ENCODE results near the gene SCARF2. TPM values are rescaled to one million over a fixed set of nuclear protein-coding genes. Genes with fewer than 3 reads are reported as not detected.
"Not testable (repeated sequence)": the region's sequence is repeated elsewhere in the genome, so short reads cannot be mapped to it uniquely, and the experiment has no call there.

The SCARF2 gene
- total and polyA plus RNA-seq, 3 donors from 2014 or later, result 3.3 to 12.3 (median 10.4) TPM

DNA sequence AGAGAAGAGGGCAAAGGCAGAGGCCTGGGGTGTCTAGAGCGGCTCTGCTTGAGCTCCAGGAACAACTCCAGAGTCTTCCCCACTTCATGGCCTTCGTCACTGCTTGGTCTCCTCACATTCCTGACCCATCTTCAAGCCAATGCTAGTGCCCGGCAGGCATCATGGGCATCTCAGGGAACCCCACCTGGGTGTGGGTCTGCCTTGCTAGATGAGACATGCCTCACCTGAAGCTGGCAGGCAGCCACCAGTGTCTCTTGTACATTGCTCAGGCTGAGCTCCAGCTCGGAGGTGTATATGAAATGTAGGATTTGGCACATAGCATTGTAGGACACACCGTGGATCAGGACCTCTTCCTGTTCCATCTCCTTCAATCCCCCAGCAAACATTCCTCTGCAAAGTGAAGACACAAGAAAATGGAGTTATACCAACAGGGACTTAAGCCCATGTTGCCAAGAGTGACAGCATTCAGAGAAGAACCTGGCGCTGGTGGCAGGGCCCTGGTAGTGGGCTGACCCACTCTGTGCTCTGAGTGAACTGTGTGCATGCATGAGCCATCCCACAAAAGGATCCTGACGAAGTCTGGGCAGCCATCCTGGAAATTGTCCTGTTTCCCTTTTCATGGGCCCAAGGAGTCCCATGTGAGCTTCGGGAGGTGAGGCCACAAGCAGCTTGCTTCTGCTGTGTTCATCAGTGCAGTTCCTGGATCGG is 33.7 kb upstream of the SCARF2 start:
- intact Hi-C loops (cut with DNase I; ENCODE audit: low total_unique reads), result no loop called here
- Histone ChIP-seq H3K27ac (no peak overlapping the region), H3K9me3 (no peaks in the 10 kb centered on the region), H3K36me3 (ENCODE audit: low read depth, missing control alignments) (no peaks in the 10 kb centered on the region), H3K4me3 (no peak overlapping the region), H3K4me1 (no peaks in the 10 kb centered on the region), H3K27me3 (no peaks in the 10 kb centered on the region)
- DNase-seq, result no peak
- TF ChIP-seq, protein P1, sequence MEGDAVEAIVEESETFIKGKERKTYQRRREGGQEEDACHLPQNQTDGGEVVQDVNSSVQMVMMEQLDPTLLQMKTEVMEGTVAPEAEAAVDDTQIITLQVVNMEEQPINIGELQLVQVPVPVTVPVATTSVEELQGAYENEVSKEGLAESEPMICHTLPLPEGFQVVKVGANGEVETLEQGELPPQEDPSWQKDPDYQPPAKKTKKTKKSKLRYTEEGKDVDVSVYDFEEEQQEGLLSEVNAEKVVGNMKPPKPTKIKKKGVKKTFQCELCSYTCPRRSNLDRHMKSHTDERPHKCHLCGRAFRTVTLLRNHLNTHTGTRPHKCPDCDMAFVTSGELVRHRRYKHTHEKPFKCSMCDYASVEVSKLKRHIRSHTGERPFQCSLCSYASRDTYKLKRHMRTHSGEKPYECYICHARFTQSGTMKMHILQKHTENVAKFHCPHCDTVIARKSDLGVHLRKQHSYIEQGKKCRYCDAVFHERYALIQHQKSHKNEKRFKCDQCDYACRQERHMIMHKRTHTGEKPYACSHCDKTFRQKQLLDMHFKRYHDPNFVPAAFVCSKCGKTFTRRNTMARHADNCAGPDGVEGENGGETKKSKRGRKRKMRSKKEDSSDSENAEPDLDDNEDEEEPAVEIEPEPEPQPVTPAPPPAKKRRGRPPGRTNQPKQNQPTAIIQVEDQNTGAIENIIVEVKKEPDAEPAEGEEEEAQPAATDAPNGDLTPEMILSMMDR (IDR thresholded peaks at IDR 0.05), result no peak
- TF ChIP-seq POLR2A (IDR thresholded peaks at IDR 0.05), result no peak
- 95 to 98% methylated on average over 8 to 9 of the region's 9 CpGs for WGBS, 2 donors

DNA sequence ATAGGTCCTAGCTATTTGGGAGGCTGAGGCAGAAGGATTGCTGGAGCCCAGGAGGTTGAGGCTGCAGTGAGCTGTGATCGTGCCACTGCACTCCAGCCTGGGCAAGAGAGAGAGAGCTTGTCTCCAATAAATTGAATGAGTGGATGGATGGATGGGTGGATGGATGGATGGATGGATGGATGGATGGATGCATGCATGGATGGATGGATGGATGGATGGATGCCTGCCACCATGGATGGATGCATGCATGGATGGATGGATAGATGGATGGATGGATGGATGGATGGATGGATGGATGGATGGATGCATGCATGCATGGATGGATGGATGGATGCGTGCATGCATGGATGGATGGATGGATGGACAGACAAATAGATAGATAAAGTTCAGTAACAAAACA is 32.9 kb upstream of the SCARF2 start:
- H3K9me3 ChIP-seq; H3K27me3 ChIP-seq; H3K4me1 ChIP-seq; H3K36me3 ChIP-seq (ENCODE audit: low read depth, missing control alignments); H3K4me3 ChIP-seq; H3K27ac ChIP-seq; intact Hi-C loops (cut with DNase I; ENCODE audit: low total_unique reads); DNase-seq: not testable (repeated sequence)
- 93 to 94% methylated on average over 2 of the region's 2 CpGs for WGBS, 2 donors

DNA sequence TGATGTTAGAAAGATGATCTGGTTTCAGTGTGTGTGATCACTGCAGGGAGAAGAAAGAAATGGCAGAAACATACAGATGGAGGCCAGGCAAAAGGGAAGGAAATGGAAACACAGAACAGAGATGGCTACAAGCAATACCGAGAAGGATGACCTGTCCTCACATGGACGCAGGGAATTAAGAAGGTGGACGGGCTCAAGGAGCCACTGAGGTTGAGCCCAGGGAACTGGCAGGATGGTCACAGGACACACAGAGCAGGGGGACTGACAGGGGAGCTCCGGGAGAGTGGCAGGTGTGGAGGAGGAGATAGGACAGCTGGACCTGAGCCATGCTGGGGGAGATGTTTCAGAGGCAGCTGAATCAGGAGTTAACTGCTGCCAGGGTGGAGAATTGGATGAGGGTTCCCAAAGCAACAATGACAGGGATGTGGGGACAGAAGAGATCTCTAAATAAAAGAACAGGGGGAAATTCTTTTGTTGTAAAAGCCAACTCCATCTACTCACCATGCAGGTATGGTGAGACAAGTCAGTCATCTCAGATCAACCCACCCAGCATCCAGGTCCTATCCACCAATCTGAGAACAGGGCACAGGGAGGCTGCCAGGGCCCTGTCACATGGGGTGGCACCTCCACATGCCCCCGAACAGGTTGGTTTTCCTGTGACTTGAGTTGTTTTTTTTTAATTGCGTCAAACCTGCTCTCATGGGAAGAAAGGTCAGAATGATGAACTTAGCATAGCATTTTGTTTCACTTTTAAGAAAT is 31.7 kb upstream of the SCARF2 start:
- Histone ChIP-seq H3K27ac (no peak overlapping the region), H3K27me3 (no peaks in the 10 kb centered on the region), H3K36me3 (ENCODE audit: low read depth, missing control alignments) (no peaks in the 10 kb centered on the region), H3K4me3 (no peak overlapping the region), H3K4me1 (no peaks in the 10 kb centered on the region), H3K9me3 (no peaks in the 10 kb centered on the region)
- WGBS, 2 donors, result 61 to 69% methylated on average over 6 of the region's 6 CpGs
- DNase-seq, result no peak
- intact Hi-C loops (cut with DNase I; ENCODE audit: low total_unique reads), result no loop called here
- TF ChIP-seq, protein P1 (IDR thresholded peaks at IDR 0.05), result no peak

DNA sequence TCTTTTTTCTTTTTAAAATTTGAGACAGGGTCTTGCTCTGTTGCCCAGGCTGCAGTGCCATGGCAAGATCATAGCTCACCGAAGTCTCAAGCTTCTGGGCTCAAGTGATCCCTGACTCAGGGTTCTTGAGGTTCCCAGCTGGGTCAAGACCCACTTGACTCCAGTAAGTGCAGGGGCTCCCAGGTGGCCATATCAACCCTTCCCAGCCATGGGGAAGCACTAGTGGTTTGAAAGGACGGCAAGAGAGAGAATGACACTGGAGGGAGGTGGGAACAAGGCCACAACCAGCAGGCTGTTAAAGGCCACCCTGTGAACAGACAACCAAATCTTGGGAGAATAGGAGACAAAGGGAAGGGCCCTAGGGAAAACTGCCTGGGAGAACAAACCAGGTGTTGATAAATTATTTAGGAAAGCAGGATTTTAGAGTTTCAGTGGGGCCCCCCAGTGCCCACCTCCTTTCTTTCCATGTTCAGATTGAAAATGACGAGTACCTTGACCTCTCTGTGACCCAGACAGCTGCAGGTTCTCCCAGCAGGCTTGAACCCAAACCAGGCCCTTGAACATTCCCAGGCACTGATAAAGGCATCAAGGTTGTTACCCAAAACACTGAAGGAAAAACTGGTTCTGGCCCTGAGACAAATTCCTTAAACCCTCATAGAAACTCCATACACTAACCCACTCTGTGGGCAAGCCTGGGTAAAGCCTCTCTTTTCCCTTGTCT is 29.2 kb upstream of the SCARF2 start:
- H3K36me3 ChIP-seq (ENCODE audit: low read depth, missing control alignments), result no peaks in the 10 kb centered on the region
- H3K27me3 ChIP-seq, result no peaks in the 10 kb centered on the region
- intact Hi-C loops (cut with DNase I; ENCODE audit: low total_unique reads), result no loop called here
- H3K4me1 ChIP-seq, result no peaks in the 10 kb centered on the region
- 64 to 68% methylated on average over 2 to 3 of the region's 3 CpGs for WGBS, 2 donors
- DNase-seq, result no peak
- TF ChIP-seq, protein P1 (IDR thresholded peaks at IDR 0.05), result no peak
- TF ChIP-seq POLR2A (IDR thresholded peaks at IDR 0.05), result no peak
- no peak overlapping the region for H3K4me3 ChIP-seq
- no peak overlapping the region for H3K27ac ChIP-seq
- no peaks in the 10 kb centered on the region for H3K9me3 ChIP-seq

DNA sequence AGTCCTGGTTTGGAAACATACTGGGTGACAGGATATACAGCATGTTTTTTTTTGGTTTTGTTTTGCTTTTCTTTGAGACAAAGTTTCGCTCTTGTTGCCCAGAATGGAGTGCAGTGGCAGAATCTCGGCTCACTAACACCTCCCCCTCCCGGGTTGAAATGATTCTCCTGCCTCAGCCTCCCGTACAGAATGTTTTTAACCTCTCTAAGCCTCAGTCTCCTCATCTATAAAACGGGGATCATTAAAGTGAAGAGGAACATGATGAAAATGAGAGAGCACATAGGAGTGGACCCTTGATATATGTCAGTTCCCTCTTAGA is 28.1 kb upstream of the SCARF2 start:
- WGBS, 2 donors, result 86 to 96% methylated on average over 5 of the region's 5 CpGs
- no peak overlapping the region for H3K27ac ChIP-seq
- intact Hi-C loops (cut with DNase I; ENCODE audit: low total_unique reads), result no loop called here
- no peak for DNase-seq
- H3K27me3 ChIP-seq, result no peaks in the 10 kb centered on the region
- no peaks in the 10 kb centered on the region for H3K36me3 ChIP-seq (ENCODE audit: low read depth, missing control alignments)
- no peak overlapping the region for H3K4me3 ChIP-seq
- no peaks in the 10 kb centered on the region for H3K4me1 ChIP-seq
- H3K9me3 ChIP-seq, result no peaks in the 10 kb centered on the region
- no peak for TF ChIP-seq POLR2A (IDR thresholded peaks at IDR 0.05)

Measured in testis (tissue), 3 donors.